Karpas-422 (cell line): ENCODE data around the gene GLOD5. TPM values are rescaled to one million over a fixed set of nuclear protein-coding genes. Genes with fewer than 3 reads are reported as not detected.

Experiments
- DNase-seq: peaks from one replicate; pipeline ENCODE4 v3.0.0-alpha.2; 2015
- H2AFZ ChIP-seq: fragments of 200-600 bp; sonication (generic); 2 replicates; pipeline ENCODE4 v1.6.1; 2014; ENCODE audit warnings: antibody characterized with exemption, low read length, mixed read lengths
- H3K27ac ChIP-seq: fragments of 200-600 bp; sonication (generic); 2 replicates; pipeline ENCODE4 v1.5.1; 2014; ENCODE audit warnings: mild to moderate bottlenecking, low read length, moderate library complexity
- H3K27me3 ChIP-seq: fragments of 200-600 bp; sonication (generic); 2 replicates; pipeline ENCODE4 v1.6.1; 2014; ENCODE audit warnings: low read length, mixed read lengths
- H3K36me3 ChIP-seq: fragments of 200-600 bp; sonication (generic); 2 replicates; pipeline ENCODE4 v1.6.1; 2014; ENCODE audit warnings: low read length, mixed read lengths; ENCODE audit not compliant: insufficient read depth
- H3K4me1 ChIP-seq: fragments of 200-600 bp; sonication (generic); 2 replicates; pipeline ENCODE4 v1.6.1; 2014; ENCODE audit warnings: mild to moderate bottlenecking, low read length, mixed read lengths
- H3K4me2 ChIP-seq: fragments of 200-600 bp; sonication (generic); 2 replicates; pipeline ENCODE4 v1.6.1; 2014; ENCODE audit warnings: low read length, low read depth, mild to moderate bottlenecking; ENCODE audit not compliant: poor library complexity, severe bottlenecking
- H3K4me3 ChIP-seq: fragments of 200-600 bp; sonication (generic); 2 replicates; pipeline ENCODE4 v1.5.1; 2014; ENCODE audit warnings: mild to moderate bottlenecking, antibody characterized with exemption, low read length, mixed read lengths
- H3K79me2 ChIP-seq: fragments of 200-600 bp; sonication (generic); 2 replicates; pipeline ENCODE4 v1.6.1; 2014; ENCODE audit warnings: mild to moderate bottlenecking, low read length, mixed read lengths
- H3K9ac ChIP-seq: fragments of 200-600 bp; sonication (generic); 2 replicates; pipeline ENCODE4 v1.6.0; 2014; ENCODE audit warnings: low read length
- H3K9me2 ChIP-seq: fragments of 200-600 bp; sonication (generic), shearing (Covaris generic); replicated peaks from 2 replicates; pipeline ENCODE4 v1.6.0; 2014; ENCODE audit warnings: mild to moderate bottlenecking, low read length, moderate library complexity; ENCODE audit not compliant: insufficient read depth
- H3K9me3 ChIP-seq: fragments of 300-700, 200-600 bp; sonication (generic); 2 replicates; pipeline ENCODE4 v1.6.1; 2014; ENCODE audit warnings: low read length, mixed read lengths
- H4K20me1 ChIP-seq: fragments of 200-600 bp; sonication (generic); 2 replicates; pipeline ENCODE4 v1.6.1; 2014; ENCODE audit warnings: mild to moderate bottlenecking, antibody characterized with exemption, low read length, low read depth; ENCODE audit not compliant: insufficient read depth
- total RNA-seq: library from RNA; depleted of rRNA; stranded (reverse); fragments of >200 nt; shearing (Covaris generic); gene quantifications from 2 replicates; pipeline ENCODE4 v1.2.3, GENCODE V29; 2014; ENCODE audit warnings: low replicate concordance

The GLOD5 gene
- total RNA-seq, 1 experiment from 2014 or later: not detected

- no peak overlapping the region for H3K4me3 ChIP-seq
- H3K27me3 ChIP-seq: no peaks in the 10 kb centered on the region
- H3K9ac ChIP-seq: no peak overlapping the region
- H2AFZ ChIP-seq: no peak overlapping the region
- H3K79me2 ChIP-seq: no peaks in the 10 kb centered on the region
- no peak overlapping the region for H3K4me2 ChIP-seq
- H3K4me1 ChIP-seq: no peaks in the 10 kb centered on the region
- H3K9me3 ChIP-seq: no peaks in the 10 kb centered on the region
- H4K20me1 ChIP-seq: no peaks in the 10 kb centered on the region
- DNase-seq: no peak
- no peak overlapping the region for H3K27ac ChIP-seq
- no peaks in the 10 kb centered on the region for H3K9me2 ChIP-seq
- H3K36me3 ChIP-seq: no peaks in the 10 kb centered on the region
Measured at GRCh38 chrX:48792219-48792618, 30.7 kb downstream of the GLOD5 start.

GRCh38 chrX:48793935-48794334 lies 32.4 kb downstream of the GLOD5 start:
- H3K79me2 ChIP-seq: no peaks in the 10 kb centered on the region
- no peaks in the 10 kb centered on the region for H3K9me2 ChIP-seq
- DNase-seq: no peak
- no peaks in the 10 kb centered on the region for H3K27me3 ChIP-seq
- H3K36me3 ChIP-seq: no peaks in the 10 kb centered on the region
- H2AFZ ChIP-seq: no peak overlapping the region
- H3K4me3 ChIP-seq: no peak overlapping the region
- no peaks in the 10 kb centered on the region for H4K20me1 ChIP-seq
- no peak overlapping the region for H3K4me2 ChIP-seq
- H3K4me1 ChIP-seq: no peaks in the 10 kb centered on the region
- no peaks in the 10 kb centered on the region for H3K9me3 ChIP-seq
- H3K27ac ChIP-seq: no peak overlapping the region
- no peak overlapping the region for H3K9ac ChIP-seq

- Histone ChIP-seq H3K4me3 (no peak overlapping the region), H3K27ac (no peak overlapping the region), H3K27me3 (no peaks in the 10 kb centered on the region), H3K4me1 (no peaks in the 10 kb centered on the region), H2AFZ (no peak overlapping the region), H3K79me2 (no peaks in the 10 kb centered on the region), H3K9me2 (no peaks in the 10 kb centered on the region), H3K9me3 (no peaks in the 10 kb centered on the region), H4K20me1 (no peaks in the 10 kb centered on the region), H3K9ac (no peak overlapping the region), H3K36me3 (no peaks in the 10 kb centered on the region), H3K4me2 (no peak overlapping the region)
- DNase-seq: no peak
Measured at GRCh38 chrX:48794340-48794910, 32.9 kb downstream of the GLOD5 start.

- Histone ChIP-seq H2AFZ (no peak overlapping the region), H3K36me3 (no peaks in the 10 kb centered on the region), H3K79me2 (no peaks in the 10 kb centered on the region), H3K27me3 (no peaks in the 10 kb centered on the region), H3K9me2 (no peaks in the 10 kb centered on the region), H4K20me1 (no peaks in the 10 kb centered on the region), H3K4me2 (no peak overlapping the region), H3K27ac (no peak overlapping the region), H3K4me1 (no peaks in the 10 kb centered on the region), H3K9me3 (no peaks in the 10 kb centered on the region), H3K4me3 (no peak overlapping the region), H3K9ac (no peak overlapping the region)
- DNase-seq: no peak
Measured at GRCh38 chrX:48794911-48795515, 33.5 kb downstream of the GLOD5 start.

GRCh38 chrX:48798318-48798717 lies 36.8 kb downstream of the GLOD5 start:
- H3K9me2 ChIP-seq: no peaks in the 10 kb centered on the region
- H3K9me3 ChIP-seq: no peaks in the 10 kb centered on the region
- H3K27ac ChIP-seq: no peak overlapping the region
- no peak for DNase-seq
- no peak overlapping the region for H2AFZ ChIP-seq
- H3K79me2 ChIP-seq: 0 out of 2 replicates have a peak, but pooled peaks cover 5% of the 10 kb centered on the region
- H3K4me1 ChIP-seq: peaks cover 14% of the 10 kb centered on the region
- no peak overlapping the region for H3K9ac ChIP-seq
- no peaks in the 10 kb centered on the region for H3K36me3 ChIP-seq
- no peaks in the 10 kb centered on the region for H4K20me1 ChIP-seq
- no peaks in the 10 kb centered on the region for H3K27me3 ChIP-seq
- H3K4me2 ChIP-seq: no peak overlapping the region
- no peak overlapping the region for H3K4me3 ChIP-seq

- no peaks in the 10 kb centered on the region for H3K9me3 ChIP-seq
- H4K20me1 ChIP-seq: no peaks in the 10 kb centered on the region
- H2AFZ ChIP-seq: no peak overlapping the region
- H3K79me2 ChIP-seq: 0 out of 2 replicates have a peak, but pooled peaks cover 5% of the 10 kb centered on the region
- H3K4me1 ChIP-seq: peaks cover 15% of the 10 kb centered on the region
- H3K4me2 ChIP-seq: peak overlapping the region; percentile 69
- no peaks in the 10 kb centered on the region for H3K9me2 ChIP-seq
- H3K4me3 ChIP-seq: peak overlapping the region; percentile 82
- H3K27ac ChIP-seq: peak overlapping the region; percentile 62
- H3K27me3 ChIP-seq: no peaks in the 10 kb centered on the region
- H3K9ac ChIP-seq: peak overlapping the region; percentile 85
- 0 out of 2 replicates have a peak, but pooled peaks cover 2% of the 10 kb centered on the region for H3K36me3 ChIP-seq
- DNase-seq: no peak
Measured at GRCh38 chrX:48800574-48801279, 39.2 kb downstream of the GLOD5 start.

- peak within 1 kb of the TSS; percentile 78 for H3K4me2 ChIP-seq
- H3K4me3 ChIP-seq: peak within 1 kb of the TSS; percentile 82
- DNase-seq: peak; percentile 98
- H3K4me1 ChIP-seq: peaks cover 15% of the 10 kb centered on the region
- 0 out of 2 replicates have a peak, but pooled peaks cover 2% of the 10 kb centered on the region for H3K36me3 ChIP-seq
- H3K79me2 ChIP-seq: 0 out of 2 replicates have a peak, but pooled peaks cover 5% of the 10 kb centered on the region
- H3K9me3 ChIP-seq: no peaks in the 10 kb centered on the region
- H3K27ac ChIP-seq: peak within 1 kb of the TSS; percentile 78
- no peaks in the 10 kb centered on the region for H4K20me1 ChIP-seq
- H3K9ac ChIP-seq: peak within 1 kb of the TSS; percentile 85
- H3K9me2 ChIP-seq: no peaks in the 10 kb centered on the region
- H2AFZ ChIP-seq: 0 out of 2 replicates have a peak within 1 kb of the TSS, but pooled peaks have one; percentile 67
- no peaks in the 10 kb centered on the region for H3K27me3 ChIP-seq
Measured at GRCh38 chrX:48801280-48802088, 39.9 kb downstream of the GLOD5 start, which contains the start of gene HDAC6. HDAC6 (plus strand) TSS chrX:48802067; CDS start chrX:48802693, 626 bp downstream.
